Parathyroid adenoma (tissue), 2 donors: ENCODE results near the gene SLC25A11.

ENCODE experiments used
- H2AFZ ChIP-seq: fragments of 300-600 bp; sonication (generic); one replicate; pipeline ENCODE4 v1.7.0; 2017; ENCODE audit warnings: antibody characterized with exemption, mild to moderate bottlenecking
- H3K27ac ChIP-seq: fragments of 300-600 bp; sonication (generic); one replicate; pipeline ENCODE4 v1.7.0; 2017
- H3K27me3 ChIP-seq: fragments of 300-600 bp; sonication (generic); one replicate; pipeline ENCODE4 v1.7.0; 2017; ENCODE audit warnings: low read length; ENCODE audit not compliant: control insufficient read depth, insufficient read depth
- H3K36me3 ChIP-seq: fragments of 300-600 bp; sonication (generic); one replicate; pipeline ENCODE4 v1.7.0; 2017; ENCODE audit warnings: low read length; ENCODE audit not compliant: control insufficient read depth, insufficient read depth
- H3K4me1 ChIP-seq: fragments of 300-600 bp; sonication (generic); one replicate; pipeline ENCODE4 v1.7.0; 2017; ENCODE audit warnings: control low read depth
- H3K4me2 ChIP-seq: fragments of 300-600 bp; sonication (generic); one replicate; pipeline ENCODE4 v1.7.0; 2017; ENCODE audit warnings: low read length
- H3K4me3 ChIP-seq: fragments of 300-600 bp; sonication (generic); one replicate; pipeline ENCODE4 v1.7.0; 2017; ENCODE audit warnings: low read depth, low read length
- H3K79me2 ChIP-seq: fragments of 300-600 bp; sonication (generic); one replicate; pipeline ENCODE4 v1.7.0; 2017; ENCODE audit warnings: control low read depth
- H3K9ac ChIP-seq: fragments of 300-600 bp; sonication (generic); one replicate; pipeline ENCODE4 v1.7.0; 2017; ENCODE audit warnings: mild to moderate bottlenecking
- H3K9me3 ChIP-seq: fragments of 300-600 bp; sonication (generic); one replicate; pipeline ENCODE4 v1.7.0; 2017; ENCODE audit warnings: low read length; ENCODE audit not compliant: control insufficient read depth
- CTCF ChIP-seq: fragments of 300-600 bp; sonication (generic); IDR thresholded peaks from one replicate; pipeline ENCODE4 v1.7.0; 2017; ENCODE audit warnings: antibody characterized with exemption, mild to moderate bottlenecking
- donor health status: primary hyperparathyroidism.

SLC25A11 gene

GRCh38 chr17:4958102-4958501 is 18.3 kb upstream of the SLC25A11 start:
- no peaks in the 10 kb centered on the region for H3K27me3 ChIP-seq
- peaks cover 6% of the 10 kb centered on the region for H3K4me1 ChIP-seq
- H3K4me2 ChIP-seq: no peak overlapping the region
- H3K9me3 ChIP-seq: no peaks in the 10 kb centered on the region
- H2AFZ ChIP-seq: no peak overlapping the region
- H3K27ac ChIP-seq: no peak overlapping the region
- no peak overlapping the region for H3K9ac ChIP-seq
- H3K36me3 ChIP-seq: no peaks in the 10 kb centered on the region
- peaks cover 5% of the 10 kb centered on the region for H3K79me2 ChIP-seq
- TF ChIP-seq CTCF: no peak
- no peak overlapping the region for H3K4me3 ChIP-seq

GRCh38 chr17:4956493-4957061 is 16.7 kb upstream of the SLC25A11 start:
- no peak overlapping the region for H3K27ac ChIP-seq
- H3K27me3 ChIP-seq: no peaks in the 10 kb centered on the region
- no peak overlapping the region for H2AFZ ChIP-seq
- H3K9ac ChIP-seq: no peak overlapping the region
- H3K36me3 ChIP-seq: no peaks in the 10 kb centered on the region
- peaks cover 6% of the 10 kb centered on the region for H3K4me1 ChIP-seq
- H3K4me3 ChIP-seq: no peak overlapping the region
- TF ChIP-seq CTCF: no peak
- no peak overlapping the region for H3K4me2 ChIP-seq
- H3K9me3 ChIP-seq: no peaks in the 10 kb centered on the region
- H3K79me2 ChIP-seq: peaks cover 5% of the 10 kb centered on the region

- Histone ChIP-seq H3K36me3 (no peaks in the 10 kb centered on the region), H3K27ac (no peak overlapping the region)
Measured at GRCh38 chr17:4955091-4955490, 15.2 kb upstream of the SLC25A11 start.

GRCh38 chr17:4953451-4953961 is 13.7 kb upstream of the SLC25A11 start:
- Histone ChIP-seq H2AFZ (no peak overlapping the region), H3K9me3 (no peaks in the 10 kb centered on the region), H3K9ac (no peak overlapping the region), H3K27ac (no peak overlapping the region), H3K27me3 (no peaks in the 10 kb centered on the region), H3K4me2 (no peak overlapping the region), H3K36me3 (no peaks in the 10 kb centered on the region), H3K4me3 (no peak overlapping the region), H3K4me1 (peaks cover 12% of the 10 kb centered on the region), H3K79me2 (no peaks in the 10 kb centered on the region)
- TF ChIP-seq CTCF: no peak

More at GRCh38 chr17:4955091-4955490, 15.2 kb upstream of the SLC25A11 start:
- no peak overlapping the region for H3K9ac ChIP-seq
- H3K9me3 ChIP-seq: no peaks in the 10 kb centered on the region
- no peaks in the 10 kb centered on the region for H3K79me2 ChIP-seq
- no peak overlapping the region for H3K4me2 ChIP-seq
- TF ChIP-seq CTCF: no peak
- no peaks in the 10 kb centered on the region for H3K27me3 ChIP-seq
- H2AFZ ChIP-seq: no peak overlapping the region
- H3K4me3 ChIP-seq: no peak overlapping the region
- H3K4me1 ChIP-seq: peaks cover 12% of the 10 kb centered on the region

GRCh38 chr17:4951486-4951885 is 11.6 kb upstream of the SLC25A11 start:
- no peaks in the 10 kb centered on the region for H3K36me3 ChIP-seq
- H3K9me3 ChIP-seq: no peaks in the 10 kb centered on the region
- peaks cover 4% of the 10 kb centered on the region for H3K79me2 ChIP-seq
- H3K9ac ChIP-seq: no peak overlapping the region
- no peaks in the 10 kb centered on the region for H3K27me3 ChIP-seq
- no peak overlapping the region for H2AFZ ChIP-seq
- TF ChIP-seq CTCF: no peak
- no peak overlapping the region for H3K4me2 ChIP-seq
- no peak overlapping the region for H3K27ac ChIP-seq
- peaks cover 12% of the 10 kb centered on the region for H3K4me1 ChIP-seq
- no peak overlapping the region for H3K4me3 ChIP-seq
